ENCODE results near the gene TMEM151B. TPM values are rescaled to one million over a fixed set of nuclear protein-coding genes. Genes with fewer than 3 reads are reported as not detected.

Gene TMEM151B
- total RNA-seq, 1 experiment from 2014 or later = 9.9 TPM

DNA sequence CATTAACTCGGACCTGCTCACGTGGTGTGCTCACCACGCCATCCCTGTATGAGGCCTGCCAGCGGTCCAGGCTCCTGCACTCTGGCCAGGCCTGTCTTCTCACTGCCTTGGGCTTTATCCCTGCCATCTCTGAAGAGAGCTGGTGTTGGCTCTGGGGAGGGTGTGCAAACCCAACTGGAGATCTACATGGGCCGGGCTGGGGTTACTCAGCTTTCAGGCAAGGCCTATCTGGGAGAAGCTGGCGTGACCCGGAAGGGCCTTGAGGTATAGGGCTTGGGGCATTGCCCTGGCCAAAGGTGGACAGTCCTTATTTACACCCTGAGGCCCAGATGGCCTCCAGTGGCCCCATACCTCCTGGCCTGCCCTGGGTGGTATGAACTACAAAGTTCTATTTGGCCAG, 41.8 kb upstream of the TMEM151B start:
- BruUV-seq (replicated peaks) = no TSS peak
- Histone ChIP-seq H3K27me3 (replicated peaks; ENCODE audit: insufficient read depth, low read depth, low read length, poor library complexity) (no peaks in the 10 kb centered on the region), H3K27ac (ENCODE audit: low read depth, low read length, poor library complexity, severe bottlenecking) (no peak overlapping the region), H3K36me3 (ENCODE audit: insufficient read depth, low read length, poor library complexity, severe bottlenecking) (peaks cover 38% of the 10 kb centered on the region), H3K9me3 (ENCODE audit: low read depth, low read length, poor library complexity, severe bottlenecking) (no peaks in the 10 kb centered on the region), H3K4me3 (ENCODE audit: low read depth, low read length, poor library complexity, severe bottlenecking) (no peak overlapping the region), H3K4me1 (ENCODE audit: insufficient read depth, low read length, poor library complexity, severe bottlenecking) (peaks cover 20% of the 10 kb centered on the region)
- CTCF ChIA-PET = no interaction called here
- no peak for DNase-seq (ENCODE audit: low spot score)
- POLR2A ChIA-PET (ENCODE audit: low non-redundant PET) = no interaction called here
- intact Hi-C loops (cut with micrococcal nuclease; ENCODE audit: unreplicated experiment) = no loop called here
- TF ChIP-seq, protein P1, sequence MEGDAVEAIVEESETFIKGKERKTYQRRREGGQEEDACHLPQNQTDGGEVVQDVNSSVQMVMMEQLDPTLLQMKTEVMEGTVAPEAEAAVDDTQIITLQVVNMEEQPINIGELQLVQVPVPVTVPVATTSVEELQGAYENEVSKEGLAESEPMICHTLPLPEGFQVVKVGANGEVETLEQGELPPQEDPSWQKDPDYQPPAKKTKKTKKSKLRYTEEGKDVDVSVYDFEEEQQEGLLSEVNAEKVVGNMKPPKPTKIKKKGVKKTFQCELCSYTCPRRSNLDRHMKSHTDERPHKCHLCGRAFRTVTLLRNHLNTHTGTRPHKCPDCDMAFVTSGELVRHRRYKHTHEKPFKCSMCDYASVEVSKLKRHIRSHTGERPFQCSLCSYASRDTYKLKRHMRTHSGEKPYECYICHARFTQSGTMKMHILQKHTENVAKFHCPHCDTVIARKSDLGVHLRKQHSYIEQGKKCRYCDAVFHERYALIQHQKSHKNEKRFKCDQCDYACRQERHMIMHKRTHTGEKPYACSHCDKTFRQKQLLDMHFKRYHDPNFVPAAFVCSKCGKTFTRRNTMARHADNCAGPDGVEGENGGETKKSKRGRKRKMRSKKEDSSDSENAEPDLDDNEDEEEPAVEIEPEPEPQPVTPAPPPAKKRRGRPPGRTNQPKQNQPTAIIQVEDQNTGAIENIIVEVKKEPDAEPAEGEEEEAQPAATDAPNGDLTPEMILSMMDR (conservative IDR thresholded peaks at IDR 0.05; ENCODE audit: low read depth, low read length) = no peak
- no peak for TF ChIP-seq EZH2 (IDR thresholded peaks at IDR 0.05; ENCODE audit: borderline replicate concordance, low read depth, low read length, poor library complexity, severe bottlenecking)

DNA sequence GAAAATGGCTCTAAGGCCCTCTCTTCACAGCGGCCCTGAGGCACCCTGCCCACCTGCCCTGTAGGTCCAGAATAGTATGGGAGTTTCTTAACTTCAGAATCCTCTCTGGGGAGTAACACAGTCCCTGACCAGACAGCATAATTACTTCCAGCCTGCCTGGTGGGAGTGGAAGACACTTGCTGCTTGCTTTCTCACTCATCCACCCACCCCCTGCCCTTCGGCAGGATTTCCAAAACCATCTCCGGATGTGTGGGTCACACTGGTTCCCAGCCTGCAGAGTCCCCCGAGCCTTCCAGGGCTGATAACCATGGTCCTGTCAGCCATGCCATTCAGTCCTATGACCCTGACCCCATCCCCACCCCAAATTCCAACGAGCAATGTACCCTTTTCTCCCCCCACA, 41.4 kb upstream of the TMEM151B start:
- no peak overlapping the region for H3K27ac ChIP-seq (ENCODE audit: low read depth, low read length, poor library complexity, severe bottlenecking)
- peaks cover 20% of the 10 kb centered on the region for H3K4me1 ChIP-seq (ENCODE audit: insufficient read depth, low read length, poor library complexity, severe bottlenecking)
- H3K4me3 ChIP-seq (ENCODE audit: low read depth, low read length, poor library complexity, severe bottlenecking) = no peak overlapping the region
- BruUV-seq (replicated peaks) = no TSS peak
- ChIA-PET CTCF (no interaction called here), POLR2A (ENCODE audit: low non-redundant PET) (no interaction called here)
- no peak for DNase-seq (ENCODE audit: low spot score)
- intact Hi-C loops (cut with micrococcal nuclease; ENCODE audit: unreplicated experiment) = no loop called here
- no peak for TF ChIP-seq EZH2 (IDR thresholded peaks at IDR 0.05; ENCODE audit: borderline replicate concordance, low read depth, low read length, poor library complexity, severe bottlenecking)
- TF ChIP-seq, protein P1 (conservative IDR thresholded peaks at IDR 0.05; ENCODE audit: low read depth, low read length) = no peak
- no peaks in the 10 kb centered on the region for H3K27me3 ChIP-seq (replicated peaks; ENCODE audit: insufficient read depth, low read depth, low read length, poor library complexity)
- H3K36me3 ChIP-seq (ENCODE audit: insufficient read depth, low read length, poor library complexity, severe bottlenecking) = peaks cover 38% of the 10 kb centered on the region
- H3K9me3 ChIP-seq (ENCODE audit: low read depth, low read length, poor library complexity, severe bottlenecking) = no peaks in the 10 kb centered on the region

DNA sequence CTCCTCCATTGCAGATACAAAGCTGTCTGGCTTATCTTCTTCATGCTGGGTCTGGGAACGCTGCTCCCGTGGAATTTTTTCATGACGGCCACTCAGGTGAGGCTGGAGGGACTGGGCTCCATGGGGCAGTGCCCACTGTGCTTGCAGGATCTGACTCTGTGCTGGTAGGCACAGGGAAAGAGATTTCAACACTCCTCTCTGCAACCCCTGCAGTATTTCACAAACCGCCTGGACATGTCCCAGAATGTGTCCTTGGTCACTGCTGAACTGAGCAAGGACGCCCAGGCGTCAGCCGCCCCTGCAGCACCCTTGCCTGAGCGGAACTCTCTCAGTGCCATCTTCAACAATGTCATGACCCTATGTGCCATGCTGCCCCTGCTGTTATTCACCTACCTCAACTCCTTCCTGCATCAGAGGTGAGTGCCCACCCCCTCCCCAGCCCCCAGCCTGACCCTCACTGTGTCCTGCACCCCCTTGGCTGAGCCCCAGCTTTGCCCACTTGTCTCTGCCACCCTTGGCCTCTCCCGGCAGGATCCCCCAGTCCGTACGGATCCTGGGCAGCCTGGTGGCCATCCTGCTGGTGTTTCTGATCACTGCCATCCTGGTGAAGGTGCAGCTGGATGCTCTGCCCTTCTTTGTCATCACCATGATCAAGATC, 40.7 kb upstream of the TMEM151B start:
- peaks cover 17% of the 10 kb centered on the region for H3K4me1 ChIP-seq (ENCODE audit: insufficient read depth, low read length, poor library complexity, severe bottlenecking)
- intact Hi-C loops (cut with micrococcal nuclease; ENCODE audit: unreplicated experiment) = no loop called here
- CTCF ChIA-PET = no interaction called here
- no peak for DNase-seq (ENCODE audit: low spot score)
- TF ChIP-seq, protein P1 (conservative IDR thresholded peaks at IDR 0.05; ENCODE audit: low read depth, low read length) = no peak
- no peak for TF ChIP-seq EZH2 (IDR thresholded peaks at IDR 0.05; ENCODE audit: borderline replicate concordance, low read depth, low read length, poor library complexity, severe bottlenecking)
- peaks cover 38% of the 10 kb centered on the region for H3K36me3 ChIP-seq (ENCODE audit: insufficient read depth, low read length, poor library complexity, severe bottlenecking)
- POLR2A ChIA-PET (ENCODE audit: low non-redundant PET) = no interaction called here
- BruUV-seq (replicated peaks) = no TSS peak
- H3K4me3 ChIP-seq (ENCODE audit: low read depth, low read length, poor library complexity, severe bottlenecking) = no peak overlapping the region
- no peaks in the 10 kb centered on the region for H3K9me3 ChIP-seq (ENCODE audit: low read depth, low read length, poor library complexity, severe bottlenecking)
- no peak overlapping the region for H3K27ac ChIP-seq (ENCODE audit: low read depth, low read length, poor library complexity, severe bottlenecking)
- H3K27me3 ChIP-seq (replicated peaks; ENCODE audit: insufficient read depth, low read depth, low read length, poor library complexity) = no peaks in the 10 kb centered on the region
